ENCODE measurements around the gene DDX6. TPM values are rescaled to one million over a fixed set of nuclear protein-coding genes. Genes with fewer than 3 reads are reported as not detected.

The DDX6 gene
- total and polyA plus RNA-seq, 2 experiments from 2014 or later: 68.3 to 205 TPM

DNA sequence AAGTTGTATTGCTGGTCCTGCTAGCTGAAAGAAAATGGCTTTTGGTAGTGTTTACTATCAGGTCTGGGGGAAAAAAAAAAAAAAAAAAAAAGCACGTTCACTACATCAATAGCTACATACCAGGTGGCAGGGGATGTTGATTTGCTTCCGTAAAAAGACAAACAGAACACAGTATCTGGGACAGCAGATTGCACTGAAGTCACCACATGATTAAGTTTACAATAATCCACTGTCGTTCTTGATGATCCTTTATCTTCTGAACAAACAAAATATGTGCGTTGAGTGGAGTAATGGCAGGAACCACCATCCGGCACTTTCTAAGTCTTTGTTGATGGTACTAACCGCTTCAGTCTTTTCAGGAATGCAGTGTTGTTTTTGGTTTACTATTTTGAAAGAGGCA, 48.7 kb downstream of the DDX6 start:
- ATAC-seq (no peak), DNase-seq (ENCODE audit: low spot score) (no peak)
- Mint-ChIP-seq H3K27me3 (ENCODE audit: insufficient read depth, low read depth, poor library complexity) (peaks cover 5% of the 10 kb centered on the region), H3K4me1 (peaks cover 29% of the 10 kb centered on the region), H3K36me3 (ENCODE audit: low read depth) (peaks cover 33% of the 10 kb centered on the region), H3K9me3 (peaks cover 5% of the 10 kb centered on the region; the same call in 1 of the 3 replicates), H3K4me3 (no peak overlapping the region), H3K27ac (peak overlapping the region; percentile 37; the same call in 1 of the 2 replicates)
- Histone ChIP-seq H3K9me2 (ENCODE audit: insufficient read depth) (peaks cover 4% of the 10 kb centered on the region; the same call in 1 of the 2 replicates), H3K4me3 (no peak overlapping the region), H3K36me3 (ENCODE audit: insufficient read depth) (no peaks in the 10 kb centered on the region), H3K4me1 (ENCODE audit: insufficient read depth) (peaks cover 25% of the 10 kb centered on the region), H3K4me2 (no peak overlapping the region), H4K20me1 (replicated peaks; ENCODE audit: insufficient read depth) (no peaks in the 10 kb centered on the region), H3F3A (replicated peaks; ENCODE audit: low read depth) (peaks cover 21% of the 10 kb centered on the region; the same call in 1 of the 2 replicates), H3K27me3 (ENCODE audit: insufficient read depth) (no peaks in the 10 kb centered on the region), H3K79me2 (replicated peaks; ENCODE audit: insufficient read depth) (peaks cover 37% of the 10 kb centered on the region), H2AFZ (no peak overlapping the region), H3K27ac (ENCODE audit: low read depth) (peak overlapping the region; percentile 29; the same call in 1 of the 2 replicates)
- no peak for TF ChIP-seq EZH2phosphoT487 (IDR thresholded peaks at IDR 0.05; ENCODE audit: unreplicated experiment)
- TF ChIP-seq NANOG (IDR thresholded peaks at IDR 0.05; ENCODE audit: borderline replicate concordance): no peak
- TF ChIP-seq, protein P1, sequence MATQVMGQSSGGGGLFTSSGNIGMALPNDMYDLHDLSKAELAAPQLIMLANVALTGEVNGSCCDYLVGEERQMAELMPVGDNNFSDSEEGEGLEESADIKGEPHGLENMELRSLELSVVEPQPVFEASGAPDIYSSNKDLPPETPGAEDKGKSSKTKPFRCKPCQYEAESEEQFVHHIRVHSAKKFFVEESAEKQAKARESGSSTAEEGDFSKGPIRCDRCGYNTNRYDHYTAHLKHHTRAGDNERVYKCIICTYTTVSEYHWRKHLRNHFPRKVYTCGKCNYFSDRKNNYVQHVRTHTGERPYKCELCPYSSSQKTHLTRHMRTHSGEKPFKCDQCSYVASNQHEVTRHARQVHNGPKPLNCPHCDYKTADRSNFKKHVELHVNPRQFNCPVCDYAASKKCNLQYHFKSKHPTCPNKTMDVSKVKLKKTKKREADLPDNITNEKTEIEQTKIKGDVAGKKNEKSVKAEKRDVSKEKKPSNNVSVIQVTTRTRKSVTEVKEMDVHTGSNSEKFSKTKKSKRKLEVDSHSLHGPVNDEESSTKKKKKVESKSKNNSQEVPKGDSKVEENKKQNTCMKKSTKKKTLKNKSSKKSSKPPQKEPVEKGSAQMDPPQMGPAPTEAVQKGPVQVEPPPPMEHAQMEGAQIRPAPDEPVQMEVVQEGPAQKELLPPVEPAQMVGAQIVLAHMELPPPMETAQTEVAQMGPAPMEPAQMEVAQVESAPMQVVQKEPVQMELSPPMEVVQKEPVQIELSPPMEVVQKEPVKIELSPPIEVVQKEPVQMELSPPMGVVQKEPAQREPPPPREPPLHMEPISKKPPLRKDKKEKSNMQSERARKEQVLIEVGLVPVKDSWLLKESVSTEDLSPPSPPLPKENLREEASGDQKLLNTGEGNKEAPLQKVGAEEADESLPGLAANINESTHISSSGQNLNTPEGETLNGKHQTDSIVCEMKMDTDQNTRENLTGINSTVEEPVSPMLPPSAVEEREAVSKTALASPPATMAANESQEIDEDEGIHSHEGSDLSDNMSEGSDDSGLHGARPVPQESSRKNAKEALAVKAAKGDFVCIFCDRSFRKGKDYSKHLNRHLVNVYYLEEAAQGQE (IDR thresholded peaks at IDR 0.05; ENCODE audit: unreplicated experiment): no peak
- no peak for TF ChIP-seq ZNF331 (CRISPR knock-in tag; IDR thresholded peaks at IDR 0.05; ENCODE audit: low read depth)
- no peak for TF ChIP-seq JUNB (IDR thresholded peaks at IDR 0.05; ENCODE audit: unreplicated experiment)
- TF ChIP-seq, protein P2, sequence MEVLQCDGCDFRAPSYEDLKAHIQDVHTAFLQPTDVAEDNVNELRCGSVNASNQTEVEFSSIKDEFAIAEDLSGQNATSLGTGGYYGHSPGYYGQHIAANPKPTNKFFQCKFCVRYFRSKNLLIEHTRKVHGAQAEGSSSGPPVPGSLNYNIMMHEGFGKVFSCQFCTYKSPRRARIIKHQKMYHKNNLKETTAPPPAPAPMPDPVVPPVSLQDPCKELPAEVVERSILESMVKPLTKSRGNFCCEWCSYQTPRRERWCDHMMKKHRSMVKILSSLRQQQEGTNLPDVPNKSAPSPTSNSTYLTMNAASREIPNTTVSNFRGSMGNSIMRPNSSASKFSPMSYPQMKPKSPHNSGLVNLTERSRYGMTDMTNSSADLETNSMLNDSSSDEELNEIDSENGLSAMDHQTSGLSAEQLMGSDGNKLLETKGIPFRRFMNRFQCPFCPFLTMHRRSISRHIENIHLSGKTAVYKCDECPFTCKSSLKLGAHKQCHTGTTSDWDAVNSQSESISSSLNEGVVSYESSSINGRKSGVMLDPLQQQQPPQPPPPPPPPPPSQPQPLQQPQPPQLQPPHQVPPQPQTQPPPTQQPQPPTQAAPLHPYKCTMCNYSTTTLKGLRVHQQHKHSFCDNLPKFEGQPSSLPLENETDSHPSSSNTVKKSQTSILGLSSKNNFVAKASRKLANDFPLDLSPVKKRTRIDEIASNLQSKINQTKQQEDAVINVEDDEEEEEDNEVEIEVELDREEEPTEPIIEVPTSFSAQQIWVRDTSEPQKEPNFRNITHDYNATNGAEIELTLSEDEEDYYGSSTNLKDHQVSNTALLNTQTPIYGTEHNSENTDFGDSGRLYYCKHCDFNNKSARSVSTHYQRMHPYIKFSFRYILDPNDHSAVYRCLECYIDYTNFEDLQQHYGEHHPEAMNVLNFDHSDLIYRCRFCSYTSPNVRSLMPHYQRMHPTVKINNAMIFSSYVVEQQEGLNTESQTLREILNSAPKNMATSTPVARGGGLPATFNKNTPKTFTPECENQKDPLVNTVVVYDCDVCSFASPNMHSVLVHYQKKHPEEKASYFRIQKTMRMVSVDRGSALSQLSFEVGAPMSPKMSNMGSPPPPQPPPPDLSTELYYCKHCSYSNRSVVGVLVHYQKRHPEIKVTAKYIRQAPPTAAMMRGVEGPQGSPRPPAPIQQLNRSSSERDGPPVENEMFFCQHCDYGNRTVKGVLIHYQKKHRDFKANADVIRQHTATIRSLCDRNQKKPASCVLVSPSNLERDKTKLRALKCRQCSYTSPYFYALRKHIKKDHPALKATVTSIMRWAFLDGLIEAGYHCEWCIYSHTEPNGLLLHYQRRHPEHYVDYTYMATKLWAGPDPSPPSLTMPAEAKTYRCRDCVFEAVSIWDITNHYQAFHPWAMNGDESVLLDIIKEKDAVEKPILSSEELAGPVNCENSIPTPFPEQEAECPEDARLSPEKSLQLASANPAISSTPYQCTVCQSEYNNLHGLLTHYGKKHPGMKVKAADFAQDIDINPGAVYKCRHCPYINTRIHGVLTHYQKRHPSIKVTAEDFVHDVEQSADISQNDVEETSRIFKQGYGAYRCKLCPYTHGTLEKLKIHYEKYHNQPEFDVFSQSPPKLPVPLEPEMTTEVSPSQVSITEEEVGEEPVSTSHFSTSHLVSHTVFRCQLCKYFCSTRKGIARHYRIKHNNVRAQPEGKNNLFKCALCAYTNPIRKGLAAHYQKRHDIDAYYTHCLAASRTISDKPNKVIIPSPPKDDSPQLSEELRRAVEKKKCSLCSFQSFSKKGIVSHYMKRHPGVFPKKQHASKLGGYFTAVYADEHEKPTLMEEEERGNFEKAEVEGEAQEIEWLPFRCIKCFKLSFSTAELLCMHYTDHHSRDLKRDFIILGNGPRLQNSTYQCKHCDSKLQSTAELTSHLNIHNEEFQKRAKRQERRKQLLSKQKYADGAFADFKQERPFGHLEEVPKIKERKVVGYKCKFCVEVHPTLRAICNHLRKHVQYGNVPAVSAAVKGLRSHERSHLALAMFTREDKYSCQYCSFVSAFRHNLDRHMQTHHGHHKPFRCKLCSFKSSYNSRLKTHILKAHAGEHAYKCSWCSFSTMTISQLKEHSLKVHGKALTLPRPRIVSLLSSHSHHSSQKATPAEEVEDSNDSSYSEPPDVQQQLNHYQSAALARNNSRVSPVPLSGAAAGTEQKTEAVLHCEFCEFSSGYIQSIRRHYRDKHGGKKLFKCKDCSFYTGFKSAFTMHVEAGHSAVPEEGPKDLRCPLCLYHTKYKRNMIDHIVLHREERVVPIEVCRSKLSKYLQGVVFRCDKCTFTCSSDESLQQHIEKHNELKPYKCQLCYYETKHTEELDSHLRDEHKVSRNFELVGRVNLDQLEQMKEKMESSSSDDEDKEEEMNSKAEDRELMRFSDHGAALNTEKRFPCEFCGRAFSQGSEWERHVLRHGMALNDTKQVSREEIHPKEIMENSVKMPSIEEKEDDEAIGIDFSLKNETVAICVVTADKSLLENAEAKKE (CRISPR knock-in tag; IDR thresholded peaks at IDR 0.05): no peak
- TF ChIP-seq, protein P3, sequence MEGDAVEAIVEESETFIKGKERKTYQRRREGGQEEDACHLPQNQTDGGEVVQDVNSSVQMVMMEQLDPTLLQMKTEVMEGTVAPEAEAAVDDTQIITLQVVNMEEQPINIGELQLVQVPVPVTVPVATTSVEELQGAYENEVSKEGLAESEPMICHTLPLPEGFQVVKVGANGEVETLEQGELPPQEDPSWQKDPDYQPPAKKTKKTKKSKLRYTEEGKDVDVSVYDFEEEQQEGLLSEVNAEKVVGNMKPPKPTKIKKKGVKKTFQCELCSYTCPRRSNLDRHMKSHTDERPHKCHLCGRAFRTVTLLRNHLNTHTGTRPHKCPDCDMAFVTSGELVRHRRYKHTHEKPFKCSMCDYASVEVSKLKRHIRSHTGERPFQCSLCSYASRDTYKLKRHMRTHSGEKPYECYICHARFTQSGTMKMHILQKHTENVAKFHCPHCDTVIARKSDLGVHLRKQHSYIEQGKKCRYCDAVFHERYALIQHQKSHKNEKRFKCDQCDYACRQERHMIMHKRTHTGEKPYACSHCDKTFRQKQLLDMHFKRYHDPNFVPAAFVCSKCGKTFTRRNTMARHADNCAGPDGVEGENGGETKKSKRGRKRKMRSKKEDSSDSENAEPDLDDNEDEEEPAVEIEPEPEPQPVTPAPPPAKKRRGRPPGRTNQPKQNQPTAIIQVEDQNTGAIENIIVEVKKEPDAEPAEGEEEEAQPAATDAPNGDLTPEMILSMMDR (conservative IDR thresholded peaks at IDR 0.05; ENCODE audit: low read depth in 2 of 2): no peak
- TF ChIP-seq, protein P4, sequence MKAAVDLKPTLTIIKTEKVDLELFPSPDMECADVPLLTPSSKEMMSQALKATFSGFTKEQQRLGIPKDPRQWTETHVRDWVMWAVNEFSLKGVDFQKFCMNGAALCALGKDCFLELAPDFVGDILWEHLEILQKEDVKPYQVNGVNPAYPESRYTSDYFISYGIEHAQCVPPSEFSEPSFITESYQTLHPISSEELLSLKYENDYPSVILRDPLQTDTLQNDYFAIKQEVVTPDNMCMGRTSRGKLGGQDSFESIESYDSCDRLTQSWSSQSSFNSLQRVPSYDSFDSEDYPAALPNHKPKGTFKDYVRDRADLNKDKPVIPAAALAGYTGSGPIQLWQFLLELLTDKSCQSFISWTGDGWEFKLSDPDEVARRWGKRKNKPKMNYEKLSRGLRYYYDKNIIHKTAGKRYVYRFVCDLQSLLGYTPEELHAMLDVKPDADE (IDR thresholded peaks at IDR 0.05): no peak
- TF ChIP-seq EZH2 (IDR thresholded peaks at IDR 0.05; ENCODE audit: low read depth, unreplicated experiment): no peak
- TF ChIP-seq STAT1 (IDR thresholded peaks at IDR 0.05; ENCODE audit: unreplicated experiment): no peak
